ENCODE measurements around the gene SIGLEC10. TPM values are rescaled to one million over a fixed set of nuclear protein-coding genes. Genes with fewer than 3 reads are reported as not detected.
A peak's percentile ranks its signal among the peaks of the same experiment; 100 is the strongest.

Gene SIGLEC10
- total RNA-seq, 1 donor from 2014 or later, result not detected

GRCh38 chr19:51368366-51369282 is 48.8 kb downstream of the SIGLEC10 start, which contains the start of gene CLDND2:
TSS of gene CLDND2 (minus strand) at chr19:51369003. CDS start at chr19:51368577, 426 bp downstream.
- no peak for TF ChIP-seq CTCF (IDR thresholded peaks at IDR 0.05; ENCODE audit: unreplicated experiment)
- Mint-ChIP-seq H3K4me3 (peak within 1 kb of the TSS; percentile 85), H3K27me3 (ENCODE audit: low read depth) (peaks cover 16% of the 10 kb centered on the region), H3K36me3 (no peaks in the 10 kb centered on the region), H3K4me1 (peaks cover 24% of the 10 kb centered on the region), H3K27ac (peak within 1 kb of the TSS; percentile 96), H3K9me3 (no peaks in the 10 kb centered on the region)
- DNase-seq (ENCODE audit: low spot score in 2 of 2, unreplicated experiment in 2 of 2), result no peak

- peak; percentile 98 to 100 for DNase-seq (ENCODE audit: low spot score in 2 of 2, unreplicated experiment in 2 of 2)
Measured at GRCh38 chr19:51367565-51368365, 49.7 kb downstream of the SIGLEC10 start.

GRCh38 chr19:51367255-51367564 is 50.2 kb downstream of the SIGLEC10 start:
- Mint-ChIP-seq H3K27me3 (ENCODE audit: low read depth) (peaks cover 14% of the 10 kb centered on the region), H3K9me3 (no peaks in the 10 kb centered on the region), H3K27ac (peak overlapping the region; percentile 96), H3K36me3 (no peaks in the 10 kb centered on the region), H3K4me1 (peaks cover 29% of the 10 kb centered on the region), H3K4me3 (peak overlapping the region; percentile 85)
- TF ChIP-seq CTCF (IDR thresholded peaks at IDR 0.05; ENCODE audit: unreplicated experiment), result no peak
- peak in 1 of 2 experiments; percentile 63 for DNase-seq (ENCODE audit: low spot score in 2 of 2, unreplicated experiment in 2 of 2)

More at GRCh38 chr19:51367565-51368365, 49.7 kb downstream of the SIGLEC10 start:
- Mint-ChIP-seq H3K9me3 (no peaks in the 10 kb centered on the region), H3K36me3 (no peaks in the 10 kb centered on the region), H3K27ac (peak overlapping the region; percentile 96), H3K4me3 (peak overlapping the region; percentile 85), H3K4me1 (peaks cover 29% of the 10 kb centered on the region), H3K27me3 (ENCODE audit: low read depth) (peaks cover 16% of the 10 kb centered on the region)
- TF ChIP-seq CTCF (IDR thresholded peaks at IDR 0.05; ENCODE audit: unreplicated experiment), result no peak

GRCh38 chr19:51366389-51367254 is 50.8 kb downstream of the SIGLEC10 start:
- Mint-ChIP-seq H3K9me3 (no peaks in the 10 kb centered on the region), H3K27me3 (ENCODE audit: low read depth) (peaks cover 9% of the 10 kb centered on the region), H3K27ac (peak overlapping the region; percentile 96), H3K4me3 (peak overlapping the region; percentile 85), H3K4me1 (peaks cover 29% of the 10 kb centered on the region), H3K36me3 (no peaks in the 10 kb centered on the region)
- TF ChIP-seq CTCF (IDR thresholded peaks at IDR 0.05; ENCODE audit: unreplicated experiment), result no peak
- peak; percentile 92 to 93 for DNase-seq (ENCODE audit: low spot score in 2 of 2, unreplicated experiment in 2 of 2)

- no peak for TF ChIP-seq CTCF (IDR thresholded peaks at IDR 0.05; ENCODE audit: unreplicated experiment)
- peak within 1 kb of the TSS; percentile 96 for H3K27ac Mint-ChIP-seq
- H3K4me1 Mint-ChIP-seq, result peaks cover 29% of the 10 kb centered on the region
- H3K36me3 Mint-ChIP-seq, result no peaks in the 10 kb centered on the region
- no peaks in the 10 kb centered on the region for H3K9me3 Mint-ChIP-seq
- H3K27me3 Mint-ChIP-seq (ENCODE audit: low read depth), result peaks cover 3% of the 10 kb centered on the region
- H3K4me3 Mint-ChIP-seq, result peak within 1 kb of the TSS; percentile 85
- no peak for DNase-seq (ENCODE audit: low spot score in 2 of 2, unreplicated experiment in 2 of 2)
Measured at GRCh38 chr19:51365965-51366388, 51.5 kb downstream of the SIGLEC10 start, which contains the start of gene ETFB. TSS of gene ETFB (minus strand) at chr19:51366388. CDS start at chr19:51366326, 62 bp downstream.
